H9 (cell line): Measurements from ENCODE around the gene GRB7. TPM values are rescaled to one million over a fixed set of nuclear protein-coding genes. Genes with fewer than 3 reads are reported as not detected.

Experiments
- DNase-seq: peaks from one replicate; pipeline ENCODE4 v3.0.0-alpha.2; 2017
- H2AFZ ChIP-seq: one replicate; pipeline ENCODE4 v1.6.1; 2013; ENCODE audit warnings: mild to moderate bottlenecking, low read length, control low read depth, moderate library complexity
- H2AK5ac ChIP-seq: 2 replicates; pipeline ENCODE4 v1.6.1; 2013; ENCODE audit warnings: low read length, control low read depth, mixed read lengths; ENCODE audit not compliant: insufficient read length
- H2BK120ac ChIP-seq: one replicate; pipeline ENCODE4 v1.6.1; 2013; ENCODE audit warnings: low read depth, mild to moderate bottlenecking, low read length, control low read depth, inconsistent platforms; ENCODE audit not compliant: poor library complexity, severe bottlenecking
- H2BK12ac ChIP-seq: 2 replicates; pipeline ENCODE4 v1.6.1; 2013; ENCODE audit warnings: low read length, control low read depth, mixed read lengths, low read depth; ENCODE audit not compliant: insufficient read length
- H2BK15ac ChIP-seq: 2 replicates; pipeline ENCODE4 v1.6.1; 2013; ENCODE audit warnings: low read depth, low read length, control low read depth
- H2BK20ac ChIP-seq: one replicate; pipeline ENCODE4 v1.6.1; 2013; ENCODE audit warnings: low read depth, mild to moderate bottlenecking, low read length, control low read depth, inconsistent platforms; ENCODE audit not compliant: poor library complexity, severe bottlenecking
- H2BK5ac ChIP-seq: 2 replicates; pipeline ENCODE4 v1.6.1; 2013; ENCODE audit warnings: low read length, control low read depth, mixed read lengths; ENCODE audit not compliant: insufficient read length
- H3K14ac ChIP-seq: 2 replicates; pipeline ENCODE4 v1.6.1; 2013; ENCODE audit warnings: low read length, control low read depth; ENCODE audit not compliant: insufficient read depth
- H3K18ac ChIP-seq: 2 replicates; pipeline ENCODE4 v1.6.1; 2013; ENCODE audit warnings: low read depth, mild to moderate bottlenecking, mixed read lengths, low read length, control low read depth; ENCODE audit not compliant: insufficient read length
- H3K23ac ChIP-seq: 2 replicates; pipeline ENCODE4 v1.6.1; 2013; ENCODE audit warnings: low read length, control low read depth, mixed read lengths, low read depth; ENCODE audit not compliant: insufficient read length
- H3K23me2 ChIP-seq: 2 replicates; pipeline ENCODE4 v1.6.1; 2013; ENCODE audit warnings: low read depth, mild to moderate bottlenecking, mixed read lengths, low read length, control low read depth; ENCODE audit not compliant: insufficient read length, poor library complexity, severe bottlenecking
- H3K27ac ChIP-seq: 2 replicates; pipeline ENCODE4 v1.5.1; 2013; ENCODE audit warnings: low read length, control low read depth, mixed read lengths, low read depth; ENCODE audit not compliant: insufficient read length
- H3K27me3 ChIP-seq: 2 replicates; pipeline ENCODE4 v1.6.1; 2013; ENCODE audit warnings: low read length, control low read depth, inconsistent platforms; ENCODE audit not compliant: insufficient read depth
- H3K4ac ChIP-seq: 2 replicates; pipeline ENCODE4 v1.6.1; 2013; ENCODE audit warnings: low read depth, mild to moderate bottlenecking, control low read depth, inconsistent platforms, low read length, moderate library complexity
- H3K4me1 ChIP-seq: 2 replicates; pipeline ENCODE4 v1.6.1; 2013; ENCODE audit warnings: low read length, control low read depth, inconsistent platforms; ENCODE audit not compliant: insufficient read depth
- H3K4me2 ChIP-seq: 2 replicates; pipeline ENCODE4 v1.6.1; 2013; ENCODE audit warnings: low read length, control low read depth, mixed read lengths; ENCODE audit not compliant: insufficient read length, insufficient read depth
- H3K56ac ChIP-seq: 2 replicates; pipeline ENCODE4 v1.6.1; 2013; ENCODE audit warnings: low read depth, mild to moderate bottlenecking, mixed read lengths, low read length, control low read depth; ENCODE audit not compliant: insufficient read length
- H3K79me1 ChIP-seq: 2 replicates; pipeline ENCODE4 v1.6.1; 2013; ENCODE audit warnings: low read depth, mild to moderate bottlenecking, moderate library complexity, low read length, control low read depth, inconsistent platforms; ENCODE audit not compliant: insufficient read depth, poor library complexity, severe bottlenecking
- H3K79me2 ChIP-seq: 2 replicates; pipeline ENCODE4 v1.6.1; 2013; ENCODE audit warnings: low read length, control low read depth, inconsistent platforms; ENCODE audit not compliant: insufficient read depth
- H3K9ac ChIP-seq: 2 replicates; pipeline ENCODE4 v1.6.1; 2013; ENCODE audit warnings: low read length, control low read depth, mixed read lengths; ENCODE audit not compliant: insufficient read length; ENCODE audit errors: extremely low read depth
- H3K9me3 ChIP-seq: one replicate; pipeline ENCODE4 v1.6.1; 2013; ENCODE audit warnings: low read depth, low read length, inconsistent platforms; ENCODE audit not compliant: control insufficient read depth
- H3T11ph ChIP-seq: one replicate; pipeline ENCODE4 v1.6.1; 2013; ENCODE audit warnings: mild to moderate bottlenecking, low read length, control low read depth, inconsistent platforms
- H4K20me1 ChIP-seq: one replicate; pipeline ENCODE4 v1.6.1; 2013; ENCODE audit not compliant: control insufficient read depth, insufficient read length, insufficient read depth
- H4K5ac ChIP-seq: 2 replicates; pipeline ENCODE4 v1.6.1; 2013; ENCODE audit warnings: low read depth, mild to moderate bottlenecking, mixed read lengths, low read length, control low read depth; ENCODE audit not compliant: insufficient read length
- H4K8ac ChIP-seq: replicated peaks from 2 replicates; pipeline ENCODE4 v1.6.1; 2013; ENCODE audit warnings: low read length, control low read depth, mixed read lengths, low read depth; ENCODE audit not compliant: insufficient read length
- H4K91ac ChIP-seq: 2 replicates; pipeline ENCODE4 v1.6.1; 2013; ENCODE audit warnings: low read depth, mild to moderate bottlenecking, moderate library complexity, mixed read lengths, low read length, control low read depth; ENCODE audit not compliant: insufficient read length
- H3K27ac Mint-ChIP-seq, 3 experiments: 2 replicates in 2 of 3; 3 replicates in 1 of 3; pipeline ENCODE4 v1.8.0; 2020 to 2021; ENCODE audit warnings: mixed read lengths in 3 of 3, mild to moderate bottlenecking in 1 of 3, moderate library complexity in 1 of 3
- H3K27me3 Mint-ChIP-seq: 2 replicates; pipeline ENCODE4 v1.8.0; 2021; ENCODE audit warnings: low read depth, mild to moderate bottlenecking, moderate library complexity, mixed read lengths
- H3K36me3 Mint-ChIP-seq, 3 experiments: 2 replicates in 2 of 3; 3 replicates in 1 of 3; pipeline ENCODE4 v1.8.0; 2020 to 2021; ENCODE audit warnings: low read depth in 3 of 3, mixed read lengths in 3 of 3; ENCODE audit not compliant: insufficient read depth in 1 of 3
- H3K4me1 Mint-ChIP-seq, 2 experiments: 2 replicates each; pipeline ENCODE4 v1.8.0; 2020; ENCODE audit warnings: mixed read lengths in 2 of 2
- H3K4me3 Mint-ChIP-seq, 2 experiments: 2 replicates in 1 of 2; 3 replicates in 1 of 2; pipeline ENCODE4 v1.8.0; 2020 to 2021; ENCODE audit warnings: mild to moderate bottlenecking in 2 of 2, mixed read lengths in 2 of 2, moderate library complexity in 1 of 2
- H3K9me3 Mint-ChIP-seq, 2 experiments: 2 replicates in 1 of 2; 3 replicates in 1 of 2; pipeline ENCODE4 v1.8.0; 2020; ENCODE audit warnings: mild to moderate bottlenecking in 2 of 2, mixed read lengths in 2 of 2, moderate library complexity in 1 of 2
- whole genome bisulfite sequencing: extraction: QIAGEN DNeasy Blood & Tissue Kit; methylation state at CpG from one replicate; pipeline ENCODE4 v1.1.7; 2013; ENCODE audit warnings: missing lambda C conversion rate, low lambda C conversion rate, mixed read lengths; ENCODE audit not compliant: insufficient read length; ENCODE audit errors: extremely low coverage; 5-methylcytosine and 5-hydroxymethylcytosine counted together
- total RNA-seq: library from RNA; stranded (reverse); gene quantifications from 2 replicates; pipeline ENCODE4 v1.2.1, GENCODE V29; 2021
- TF ChIP-seq, protein P1 (sequence below): fragments of 200-600 bp; sonication (generic); conservative IDR thresholded peaks from 3 replicates; pipeline ENCODE4 v1.8.0; 2021; ENCODE audit warnings: antibody characterized with exemption, mild to moderate bottlenecking

Gene GRB7
- total RNA-seq, 1 experiment from 2014 or later: 55.0 TPM

DNA sequence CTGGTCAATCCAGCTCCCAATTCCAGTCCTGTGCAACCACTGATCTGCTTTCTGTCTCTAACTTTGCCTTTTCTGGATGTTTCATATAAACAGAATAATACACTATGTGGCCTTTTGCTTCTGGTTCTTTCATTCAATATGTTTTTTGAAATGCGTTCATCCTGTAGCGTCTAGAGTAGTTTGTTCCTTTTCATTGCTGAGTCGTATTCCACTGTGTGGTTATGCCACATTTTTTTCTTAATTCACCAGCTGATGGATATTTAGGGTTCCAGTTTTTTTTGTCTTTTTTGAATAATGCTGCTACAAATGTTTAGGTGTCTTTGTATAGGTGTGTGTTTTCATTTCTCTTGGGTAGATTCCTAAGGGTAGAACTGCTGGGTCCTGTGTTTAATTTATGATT is 5.2 kb upstream of the GRB7 start:
- H3K27me3 Mint-ChIP-seq: peaks cover 3% of the 10 kb centered on the region; the same call in 1 of the 2 replicates
- no peak overlapping the region for H3K18ac ChIP-seq
- H4K91ac ChIP-seq: no peak overlapping the region
- no peaks in the 10 kb centered on the region for H4K20me1 ChIP-seq
- H3K56ac ChIP-seq: no peak overlapping the region
- no peak overlapping the region for H4K5ac ChIP-seq
- H4K8ac ChIP-seq: no peak overlapping the region
- H3K4me1 Mint-ChIP-seq: peaks cover 29 to 30% of the 10 kb centered on the region in 2 experiments
- H3K9ac ChIP-seq: no peak overlapping the region
- no peaks in the 10 kb centered on the region for H3K9me3 Mint-ChIP-seq
- H2AK5ac ChIP-seq: no peak overlapping the region
- no peak overlapping the region for H3K14ac ChIP-seq
- no peak overlapping the region for H2BK20ac ChIP-seq
- H3K36me3 Mint-ChIP-seq: peaks cover 6 to 19% (median 18%) of the 10 kb centered on the region in 3 experiments; a peak in 5 of 7 replicates
- H3K4me1 ChIP-seq: peaks cover 1% of the 10 kb centered on the region; the same call in 1 of the 2 replicates
- H3K27me3 ChIP-seq: no peaks in the 10 kb centered on the region
- WGBS: no CpG with 5 or more reads among the region's 3 CpGs
- H3K23me2 ChIP-seq: peaks cover 7% of the 10 kb centered on the region
- H3K79me1 ChIP-seq: no peaks in the 10 kb centered on the region
- H2BK15ac ChIP-seq: no peak overlapping the region
- H3K9me3 ChIP-seq: no peaks in the 10 kb centered on the region
- 0 out of 7 replicates have a peak overlapping the region, but pooled peaks of 1 of the 3 experiments have one; percentile 24 for H3K27ac Mint-ChIP-seq
- no peak overlapping the region for H3K4ac ChIP-seq
- no peak overlapping the region for H2BK12ac ChIP-seq
- DNase-seq: no peak
- H2BK120ac ChIP-seq: no peak overlapping the region
- H3K4me2 ChIP-seq: no peak overlapping the region
- H3K4me3 Mint-ChIP-seq: no peak overlapping the region; a peak in 1 of 5 replicates
- H3T11ph ChIP-seq: no peak overlapping the region
- H3K27ac ChIP-seq: no peak overlapping the region
- TF ChIP-seq, protein P1, sequence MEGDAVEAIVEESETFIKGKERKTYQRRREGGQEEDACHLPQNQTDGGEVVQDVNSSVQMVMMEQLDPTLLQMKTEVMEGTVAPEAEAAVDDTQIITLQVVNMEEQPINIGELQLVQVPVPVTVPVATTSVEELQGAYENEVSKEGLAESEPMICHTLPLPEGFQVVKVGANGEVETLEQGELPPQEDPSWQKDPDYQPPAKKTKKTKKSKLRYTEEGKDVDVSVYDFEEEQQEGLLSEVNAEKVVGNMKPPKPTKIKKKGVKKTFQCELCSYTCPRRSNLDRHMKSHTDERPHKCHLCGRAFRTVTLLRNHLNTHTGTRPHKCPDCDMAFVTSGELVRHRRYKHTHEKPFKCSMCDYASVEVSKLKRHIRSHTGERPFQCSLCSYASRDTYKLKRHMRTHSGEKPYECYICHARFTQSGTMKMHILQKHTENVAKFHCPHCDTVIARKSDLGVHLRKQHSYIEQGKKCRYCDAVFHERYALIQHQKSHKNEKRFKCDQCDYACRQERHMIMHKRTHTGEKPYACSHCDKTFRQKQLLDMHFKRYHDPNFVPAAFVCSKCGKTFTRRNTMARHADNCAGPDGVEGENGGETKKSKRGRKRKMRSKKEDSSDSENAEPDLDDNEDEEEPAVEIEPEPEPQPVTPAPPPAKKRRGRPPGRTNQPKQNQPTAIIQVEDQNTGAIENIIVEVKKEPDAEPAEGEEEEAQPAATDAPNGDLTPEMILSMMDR: no peak
- H3K79me2 ChIP-seq: no peaks in the 10 kb centered on the region
- H3K23ac ChIP-seq: no peak overlapping the region
- no peak overlapping the region for H2AFZ ChIP-seq
- H2BK5ac ChIP-seq: no peak overlapping the region
